Stimulated activated CD4-positive, alpha-beta T cell treated with anti-CD3 and anti-CD28 coated beads, Interleukin-1b, Interleukin-23, amount 100 ng/mL, for 24 hours (primary cell): ENCODE data around the gene PRKAR2A.

Experiments
- DNase-seq, 4 experiments: peaks; one replicate each; pipeline ENCODE4 v3.0.0-alpha.2; 2020; ENCODE audit warnings: low read depth in 4 of 4, low spot score in 1 of 4

PRKAR2A gene

GRCh38 chr3:48847504-48848423 lies at the start of gene PRKAR2A:
PRKAR2A (minus strand) TSS chr3:48847874; CDS start chr3:48847596, 278 bp downstream.
- DNase-seq, result peak; percentile 49 to 74 (median 66)

GRCh38 chr3:48896936-48897335 lies 49.3 kb upstream of the PRKAR2A start:
- DNase-seq, result no peak

GRCh38 chr3:48894516-48894915 lies 46.8 kb upstream of the PRKAR2A start:
- DNase-seq, result no peak

- no peak for DNase-seq
Measured at GRCh38 chr3:48891606-48892005, 43.9 kb upstream of the PRKAR2A start.

GRCh38 chr3:48885753-48886152 lies 38.1 kb upstream of the PRKAR2A start:
- DNase-seq, result no peak

- DNase-seq, result no peak
Measured at GRCh38 chr3:48881652-48882114, 34.0 kb upstream of the PRKAR2A start.

- DNase-seq, result no peak
Measured at GRCh38 chr3:48881006-48881405, 33.3 kb upstream of the PRKAR2A start.

GRCh38 chr3:48879994-48880377 lies 32.3 kb upstream of the PRKAR2A start:
- DNase-seq, result no peak

GRCh38 chr3:48879307-48879993 lies 31.8 kb upstream of the PRKAR2A start:
- no peak for DNase-seq

GRCh38 chr3:48877671-48878070 lies 30.0 kb upstream of the PRKAR2A start:
- no peak for DNase-seq

- no peak for DNase-seq
Measured at GRCh38 chr3:48863122-48863521, 15.4 kb upstream of the PRKAR2A start.

- no peak for DNase-seq
Measured at GRCh38 chr3:48859206-48859605, 11.5 kb upstream of the PRKAR2A start.

- no peak for DNase-seq
Measured at GRCh38 chr3:48858709-48859108, 11.0 kb upstream of the PRKAR2A start.

- no peak for DNase-seq
Measured at GRCh38 chr3:48857641-48858040, 10.0 kb upstream of the PRKAR2A start.

GRCh38 chr3:48856469-48856868 lies 8.8 kb upstream of the PRKAR2A start:
- DNase-seq, result no peak

GRCh38 chr3:48855681-48856447 lies 8.2 kb upstream of the PRKAR2A start:
- no peak for DNase-seq

- no peak for DNase-seq
Measured at GRCh38 chr3:48852151-48852550, 4.5 kb upstream of the PRKAR2A start.

- DNase-seq, result no peak
Measured at GRCh38 chr3:48851407-48851806, 3.7 kb upstream of the PRKAR2A start.

- no peak for DNase-seq
Measured at GRCh38 chr3:48848816-48849515, 1.3 kb upstream of the PRKAR2A start.

GRCh38 chr3:48847053-48847503 lies 596 bp downstream of the PRKAR2A start:
- DNase-seq, result peak; percentile 17 to 42 (median 28)

GRCh38 chr3:48845170-48845569 lies 2.5 kb downstream of the PRKAR2A start:
- no peak for DNase-seq
